ENCODE measurements around the gene CRK. TPM values are rescaled to one million over a fixed set of nuclear protein-coding genes. Genes with fewer than 3 reads are reported as not detected.
"Not testable (repeated sequence)": the region's sequence is repeated elsewhere in the genome, so short reads cannot be mapped to it uniquely, and the experiment has no call there.

Gene CRK
- total RNA-seq, 1 experiment from 2014 or later: 99.7 TPM

DNA sequence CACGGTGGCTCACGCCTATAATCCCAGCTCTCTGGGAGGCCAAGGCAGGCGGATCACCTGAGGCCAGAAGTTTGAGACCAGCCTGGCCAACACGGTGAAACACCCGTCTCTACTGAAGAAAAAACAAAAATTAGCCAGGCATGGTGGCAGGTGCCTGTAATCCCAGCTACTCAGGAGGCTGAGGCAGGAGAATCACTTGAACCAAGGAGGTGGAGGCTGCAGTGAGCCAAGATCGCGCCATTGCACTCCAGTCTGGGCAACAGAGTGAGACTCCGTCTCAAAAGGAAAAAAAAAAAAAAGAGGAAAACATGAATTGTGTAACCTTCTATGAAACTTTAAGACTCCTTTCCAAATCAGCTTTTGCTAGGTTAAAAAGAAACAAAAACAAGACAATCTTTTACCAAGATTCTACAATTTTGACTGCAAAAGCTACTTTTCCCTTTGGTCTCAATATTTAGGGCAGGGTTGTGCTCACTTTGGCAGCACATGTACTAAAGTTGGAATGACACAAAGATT lies 69.3 kb downstream of the CRK start:
- not testable (repeated sequence) for DNase-seq (ENCODE audit: low read depth in 1 of 2, low spot score in 2 of 2); H3K9me3 ChIP-seq (replicated peaks); H3K4me1 ChIP-seq (replicated peaks); H3K4me3 ChIP-seq; H3K27me3 ChIP-seq (replicated peaks); H3K27ac ChIP-seq
- H3K36me3 ChIP-seq: peaks cover 46% of the 10 kb centered on the region

DNA sequence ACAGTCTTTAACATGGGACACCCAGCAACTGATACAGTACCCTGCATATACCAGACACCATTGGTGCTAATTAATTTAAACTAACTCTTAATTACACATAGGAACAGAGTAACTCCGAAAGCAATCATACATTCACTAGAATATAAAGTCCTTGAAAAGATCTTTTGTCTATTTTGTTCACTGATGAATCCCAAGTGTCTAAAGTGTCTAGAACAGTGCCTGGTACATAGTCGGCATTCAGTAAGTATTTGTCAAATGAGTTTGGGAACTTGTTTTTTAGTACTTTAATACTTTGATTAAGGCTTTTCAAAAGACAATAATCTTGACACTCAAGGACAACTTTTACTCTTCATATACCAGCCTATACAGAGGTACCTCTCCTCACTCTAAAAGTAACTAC lies 69.8 kb downstream of the CRK start:
- no peak overlapping the region for H3K27ac ChIP-seq
- H3K9me3 ChIP-seq (replicated peaks): no peaks in the 10 kb centered on the region
- peaks cover 7% of the 10 kb centered on the region for H3K4me1 ChIP-seq (replicated peaks)
- no peak for DNase-seq (ENCODE audit: low read depth in 1 of 2, low spot score in 2 of 2)
- H3K27me3 ChIP-seq (replicated peaks): no peaks in the 10 kb centered on the region
- H3K36me3 ChIP-seq: peaks cover 44% of the 10 kb centered on the region
- no peak overlapping the region for H3K4me3 ChIP-seq

DNA sequence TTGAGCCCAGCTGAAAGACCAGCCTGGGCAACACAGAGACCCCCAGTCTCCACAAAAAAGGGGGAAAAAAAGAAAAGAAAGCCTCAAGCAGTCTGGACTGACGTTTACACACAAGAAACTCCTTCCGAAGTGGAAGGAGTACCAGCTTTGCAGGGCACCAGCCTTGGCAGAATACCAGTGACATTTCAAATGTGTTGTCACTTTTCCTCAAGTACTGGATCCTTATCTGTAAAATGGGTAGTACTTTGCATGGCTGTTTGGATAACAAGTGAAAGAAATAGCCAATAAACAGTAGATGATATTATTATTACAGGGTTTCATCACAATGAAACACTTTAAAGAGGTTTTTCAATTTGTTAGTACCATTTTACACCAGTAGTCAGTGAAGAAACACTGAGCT lies 70.2 kb downstream of the CRK start:
- Histone ChIP-seq H3K36me3 (peaks cover 45% of the 10 kb centered on the region), H3K27ac (no peak overlapping the region), H3K9me3 (replicated peaks) (no peaks in the 10 kb centered on the region), H3K4me3 (no peak overlapping the region), H3K4me1 (replicated peaks) (peaks cover 8% of the 10 kb centered on the region), H3K27me3 (replicated peaks) (no peaks in the 10 kb centered on the region)
- no peak for DNase-seq (ENCODE audit: low read depth in 1 of 2, low spot score in 2 of 2)

DNA sequence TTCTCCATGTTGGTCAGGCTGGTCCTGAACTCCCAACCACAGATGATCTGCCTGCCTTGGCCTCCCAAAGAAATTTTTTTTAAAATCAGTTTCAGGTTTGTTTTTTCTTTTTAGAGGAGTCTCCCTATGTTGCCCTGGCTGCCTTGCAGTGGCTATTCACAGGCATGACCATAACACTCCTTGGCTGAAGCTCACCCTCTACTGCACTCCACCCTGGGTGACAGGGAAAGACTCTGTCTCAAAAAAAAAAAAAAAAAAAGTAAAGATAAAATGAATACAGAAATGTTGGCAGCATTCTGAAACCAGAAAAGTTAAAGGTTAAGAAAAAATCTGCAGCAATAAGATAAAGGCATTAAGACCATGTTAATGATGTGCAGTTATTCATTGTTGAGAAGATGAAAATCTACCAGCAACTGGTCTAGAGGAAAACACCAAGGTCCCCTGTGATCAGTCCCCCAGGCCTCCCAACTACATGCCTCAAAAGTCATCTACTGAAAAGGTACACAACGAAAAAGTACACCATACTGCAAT lies 71.1 kb downstream of the CRK start:
- Histone ChIP-seq H3K9me3 (replicated peaks) (no peaks in the 10 kb centered on the region), H3K36me3 (peaks cover 45% of the 10 kb centered on the region), H3K27me3 (replicated peaks) (no peaks in the 10 kb centered on the region), H3K4me3 (no peak overlapping the region), H3K27ac (no peak overlapping the region), H3K4me1 (replicated peaks) (peaks cover 11% of the 10 kb centered on the region)
- no peak for DNase-seq (ENCODE audit: low read depth in 1 of 2, low spot score in 2 of 2)

DNA sequence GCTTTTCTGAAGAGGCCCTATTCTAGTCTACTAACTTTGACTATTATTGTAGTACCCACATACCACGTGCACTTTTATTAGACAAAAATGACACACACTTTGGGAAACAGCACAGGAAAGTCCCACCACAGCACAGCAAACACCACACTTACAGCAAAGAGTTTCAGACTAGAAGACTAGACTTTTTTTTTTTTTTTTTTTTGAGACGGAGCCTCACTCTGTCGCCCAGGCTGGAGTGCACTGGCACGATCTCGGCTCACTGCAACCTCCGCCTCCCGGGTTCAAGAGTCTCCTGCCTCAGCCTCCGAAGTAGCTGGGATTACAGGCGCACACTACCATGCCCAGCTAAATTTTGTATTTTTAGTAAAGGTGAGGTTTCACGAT lies 76.1 kb downstream of the CRK start:
- Histone ChIP-seq H3K27ac (no peak overlapping the region), H3K4me1 (replicated peaks) (peaks cover 17% of the 10 kb centered on the region), H3K4me3 (no peak overlapping the region), H3K27me3 (replicated peaks) (no peaks in the 10 kb centered on the region), H3K36me3 (peaks cover 66% of the 10 kb centered on the region), H3K9me3 (replicated peaks) (no peaks in the 10 kb centered on the region)
- DNase-seq (ENCODE audit: low read depth in 1 of 2, low spot score in 2 of 2): no peak

DNA sequence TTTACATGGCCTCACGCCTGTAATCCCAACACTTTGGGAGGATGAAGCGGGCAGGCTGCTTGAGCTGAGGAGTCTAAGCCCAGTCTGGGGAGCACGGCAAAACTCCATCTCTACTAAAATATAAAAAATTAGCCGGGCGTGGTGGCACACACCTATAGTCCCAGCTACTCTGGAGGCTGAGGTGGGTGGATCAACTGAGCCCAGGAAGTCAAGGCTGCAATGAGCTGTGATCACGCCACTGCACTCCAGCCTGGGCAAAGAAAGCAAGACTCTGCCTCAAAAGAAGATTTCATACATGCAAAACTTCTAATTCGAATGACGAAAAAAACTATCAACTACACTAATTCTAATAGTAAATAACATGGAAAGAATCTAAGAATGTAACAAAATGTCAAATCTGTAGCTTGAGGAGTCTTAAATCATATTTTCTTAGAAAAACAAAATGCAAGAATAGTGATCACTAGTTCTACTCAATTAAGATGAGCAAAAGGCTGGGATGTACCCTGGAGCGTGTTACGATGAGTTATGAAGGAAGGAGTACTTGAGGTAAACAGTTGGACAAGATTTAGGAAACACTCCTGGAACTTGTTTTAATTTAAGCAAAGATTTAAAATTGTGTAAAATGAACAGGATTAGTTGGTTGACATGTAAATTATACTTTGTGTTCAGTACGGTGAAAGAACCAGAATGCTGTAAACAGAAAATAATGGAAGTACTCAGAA lies 76.7 kb downstream of the CRK start:
- no peak overlapping the region for H3K4me3 ChIP-seq
- H3K36me3 ChIP-seq: peaks cover 66% of the 10 kb centered on the region
- no peaks in the 10 kb centered on the region for H3K9me3 ChIP-seq (replicated peaks)
- peaks cover 17% of the 10 kb centered on the region for H3K4me1 ChIP-seq (replicated peaks)
- no peak for DNase-seq (ENCODE audit: low read depth in 1 of 2, low spot score in 2 of 2)
- no peak overlapping the region for H3K27ac ChIP-seq
- H3K27me3 ChIP-seq (replicated peaks): no peaks in the 10 kb centered on the region

DNA sequence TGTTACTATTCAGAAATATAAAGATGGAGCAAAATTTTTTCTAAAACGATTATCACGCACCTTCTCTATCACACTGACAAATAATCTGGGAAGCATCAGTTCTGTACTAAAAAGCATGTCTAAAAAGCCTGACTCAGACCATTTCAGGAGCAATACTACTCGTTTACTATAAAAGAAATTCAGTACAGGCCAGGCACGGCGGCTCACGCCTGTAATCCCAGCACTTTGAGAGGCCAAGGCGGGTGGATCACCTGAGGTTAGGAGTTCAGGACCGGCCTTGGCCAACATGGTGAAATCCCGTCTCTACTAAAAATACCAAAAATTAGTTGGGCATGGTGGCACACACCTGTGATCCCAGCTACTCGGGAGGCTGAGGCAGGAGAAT lies 77.6 kb downstream of the CRK start:
- H3K4me3 ChIP-seq; H3K27ac ChIP-seq; H3K9me3 ChIP-seq (replicated peaks); H3K27me3 ChIP-seq (replicated peaks); DNase-seq (ENCODE audit: low read depth in 1 of 2, low spot score in 2 of 2): not testable (repeated sequence)
- H3K4me1 ChIP-seq (replicated peaks): peaks cover 17% of the 10 kb centered on the region
- peaks cover 63% of the 10 kb centered on the region for H3K36me3 ChIP-seq

DNA sequence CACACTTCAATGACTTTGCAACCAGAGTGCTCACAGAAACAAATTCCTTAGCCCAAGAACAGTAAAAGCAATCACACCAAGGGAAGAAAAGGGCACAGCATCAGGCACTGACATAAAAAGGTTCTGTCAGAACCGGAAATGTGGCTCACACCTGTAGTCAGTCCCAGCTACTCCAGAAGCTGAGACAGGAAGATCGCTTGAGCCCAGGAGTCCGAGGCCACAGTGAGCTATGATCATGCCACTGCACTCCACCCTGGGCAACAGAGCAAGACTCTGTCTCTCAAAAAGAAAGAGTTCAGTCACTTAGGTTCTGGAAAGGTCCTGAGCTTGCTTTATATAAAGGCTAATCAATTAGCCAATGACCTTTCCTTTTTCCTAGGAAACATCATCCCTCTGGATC lies 78.7 kb downstream of the CRK start:
- peaks cover 17% of the 10 kb centered on the region for H3K4me1 ChIP-seq (replicated peaks)

DNA sequence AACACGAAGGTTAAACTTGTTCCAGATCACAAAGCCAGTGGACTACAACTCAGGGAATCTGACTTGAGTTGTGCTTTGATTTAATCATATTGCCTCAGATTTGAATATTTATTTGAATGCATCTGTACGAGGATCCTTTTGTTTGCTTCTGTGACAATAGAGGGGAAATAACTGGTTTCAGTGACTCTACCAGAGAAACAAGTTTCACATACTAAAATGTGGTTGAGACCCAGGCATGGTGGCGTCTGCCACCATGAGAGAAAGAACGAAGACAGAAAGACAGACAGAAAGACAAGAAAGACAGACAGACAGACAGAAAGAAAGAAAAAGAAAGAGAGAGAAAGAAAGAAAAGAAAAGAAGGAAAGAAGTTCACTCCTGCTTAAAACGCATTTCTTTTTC lies 80.0 kb downstream of the CRK start:
- no peak for DNase-seq (ENCODE audit: low read depth in 1 of 2, low spot score in 2 of 2)
- peaks cover 76% of the 10 kb centered on the region for H3K36me3 ChIP-seq
- no peaks in the 10 kb centered on the region for H3K9me3 ChIP-seq (replicated peaks)
- peaks cover 11% of the 10 kb centered on the region for H3K4me1 ChIP-seq (replicated peaks)
- no peak overlapping the region for H3K4me3 ChIP-seq
- no peaks in the 10 kb centered on the region for H3K27me3 ChIP-seq (replicated peaks)
- no peak overlapping the region for H3K27ac ChIP-seq

More for the DNA sequence above, 78.7 kb downstream of the CRK start:
- H3K9me3 ChIP-seq (replicated peaks): no peaks in the 10 kb centered on the region
- no peak overlapping the region for H3K4me3 ChIP-seq
- no peaks in the 10 kb centered on the region for H3K27me3 ChIP-seq (replicated peaks)
- no peak overlapping the region for H3K27ac ChIP-seq
- peaks cover 68% of the 10 kb centered on the region for H3K36me3 ChIP-seq
- DNase-seq (ENCODE audit: low read depth in 1 of 2, low spot score in 2 of 2): no peak

DNA sequence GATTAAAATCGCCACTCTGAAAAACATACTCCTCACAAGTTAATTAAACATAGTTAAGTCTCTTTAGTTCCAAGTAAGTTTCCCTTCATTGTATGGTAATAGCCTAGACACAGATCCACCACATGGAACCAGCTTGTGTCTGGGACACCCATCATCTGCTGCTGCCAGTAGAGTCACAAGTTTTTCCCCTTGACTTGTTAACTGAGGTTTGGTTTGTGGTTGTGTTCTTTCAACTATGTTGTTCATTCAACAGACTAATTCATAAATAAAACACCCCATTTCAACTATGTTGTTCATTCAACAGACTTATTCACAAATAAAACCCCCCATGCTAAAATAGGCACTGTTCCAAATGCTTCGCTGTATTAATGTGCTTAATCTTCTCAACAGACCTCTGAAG lies 80.4 kb downstream of the CRK start:
- H3K9me3 ChIP-seq (replicated peaks): no peaks in the 10 kb centered on the region
- H3K27me3 ChIP-seq (replicated peaks): no peaks in the 10 kb centered on the region
- peaks cover 6% of the 10 kb centered on the region for H3K4me1 ChIP-seq (replicated peaks)
- H3K36me3 ChIP-seq: peaks cover 76% of the 10 kb centered on the region
- no peak overlapping the region for H3K27ac ChIP-seq
- H3K4me3 ChIP-seq: no peak overlapping the region
- no peak for DNase-seq (ENCODE audit: low read depth in 1 of 2, low spot score in 2 of 2)

DNA sequence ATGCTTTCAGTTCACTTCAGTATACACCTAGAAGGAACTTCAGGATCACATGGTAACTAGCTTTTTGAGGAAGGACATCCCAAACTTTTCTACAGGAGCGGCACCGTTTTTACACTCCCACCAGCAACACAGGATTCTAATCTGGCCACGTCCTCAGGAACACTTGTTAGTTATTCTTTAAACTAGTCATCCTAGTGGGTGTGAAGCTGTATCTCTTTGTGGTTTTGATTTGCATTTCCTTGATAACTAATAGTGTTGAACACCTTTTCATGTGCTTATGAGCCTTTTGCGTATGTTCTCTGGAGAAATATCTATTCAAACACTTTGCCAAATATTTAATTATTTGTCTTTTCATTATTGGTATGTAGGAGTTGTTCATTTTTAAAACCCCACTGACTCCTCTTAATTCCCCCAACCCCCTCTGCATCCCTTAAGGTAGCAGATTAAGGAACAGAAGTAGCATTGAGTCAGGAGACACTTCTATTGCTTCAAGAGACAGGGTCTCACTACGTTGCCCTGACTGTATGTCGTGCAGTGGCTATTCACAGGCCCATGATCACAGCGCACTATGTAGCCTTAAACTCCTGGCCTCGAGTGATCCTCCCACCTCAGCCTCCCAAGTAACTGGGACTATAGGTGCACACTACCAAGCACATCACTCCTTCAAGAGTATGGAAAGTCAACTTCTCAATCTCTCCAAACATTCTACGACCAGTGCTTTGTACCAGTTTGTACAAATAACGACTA lies 81.4 kb downstream of the CRK start:
- no peak overlapping the region for H3K27ac ChIP-seq
- peaks cover 6% of the 10 kb centered on the region; the same call in 1 of the 2 replicates for H3K4me1 ChIP-seq (replicated peaks)
- H3K9me3 ChIP-seq (replicated peaks): no peaks in the 10 kb centered on the region
- no peaks in the 10 kb centered on the region for H3K27me3 ChIP-seq (replicated peaks)
- H3K4me3 ChIP-seq: no peak overlapping the region
- H3K36me3 ChIP-seq: peaks cover 75% of the 10 kb centered on the region
- no peak for DNase-seq (ENCODE audit: low read depth in 1 of 2, low spot score in 2 of 2)

DNA sequence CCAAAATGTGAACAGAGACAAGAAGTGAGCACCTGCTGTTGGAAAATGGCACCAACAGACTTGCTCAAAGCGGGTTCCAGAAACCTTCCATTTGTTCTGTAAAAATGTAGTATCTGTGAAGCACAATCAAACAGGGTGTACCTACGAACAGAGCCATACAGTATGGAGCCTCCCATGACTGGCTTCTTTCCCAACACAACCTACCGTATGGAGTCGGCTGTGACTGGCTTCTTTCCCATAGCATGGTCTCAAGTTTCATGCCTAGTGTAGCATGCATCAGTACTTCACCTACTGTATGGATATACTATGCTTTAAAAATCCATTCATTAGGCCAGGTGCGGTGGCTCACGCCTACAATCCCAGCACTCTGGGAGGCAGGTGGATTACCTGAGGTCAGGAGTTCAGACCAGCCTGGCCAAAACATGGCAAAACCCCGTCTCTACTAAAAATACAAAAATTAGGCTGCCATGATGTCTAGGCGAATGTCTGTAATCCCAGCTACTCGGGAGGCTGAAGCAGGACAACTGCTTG lies 82.3 kb downstream of the CRK start:
- DNase-seq (ENCODE audit: low read depth in 1 of 2, low spot score in 2 of 2): no peak
- Histone ChIP-seq H3K27ac (no peak overlapping the region), H3K9me3 (replicated peaks) (no peaks in the 10 kb centered on the region), H3K4me1 (replicated peaks) (peaks cover 6% of the 10 kb centered on the region; the same call in 1 of the 2 replicates), H3K27me3 (replicated peaks) (no peaks in the 10 kb centered on the region), H3K4me3 (no peak overlapping the region), H3K36me3 (peaks cover 73% of the 10 kb centered on the region)

DNA sequence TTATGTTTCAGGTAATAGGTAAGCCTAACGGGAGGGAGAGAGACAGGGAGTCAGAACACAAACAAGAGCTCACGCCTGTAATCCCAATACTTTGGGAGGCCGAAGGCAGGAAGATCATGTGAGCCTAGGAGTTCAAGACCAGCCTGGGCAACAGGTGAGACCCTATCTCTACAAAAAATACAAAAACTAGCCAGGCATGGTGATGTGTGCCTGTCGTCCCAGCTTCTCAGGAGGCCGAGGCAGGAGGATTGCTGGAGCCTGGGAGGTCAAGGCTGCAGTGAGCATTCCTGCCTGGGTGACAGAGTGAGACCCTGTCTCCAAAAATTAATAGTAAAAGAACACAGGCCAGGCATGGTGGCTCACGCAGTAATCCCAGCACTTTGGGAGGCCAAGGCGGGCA lies 83.4 kb downstream of the CRK start:
- H3K4me1 ChIP-seq (replicated peaks): peaks cover 12% of the 10 kb centered on the region
- peaks cover 75% of the 10 kb centered on the region for H3K36me3 ChIP-seq
- DNase-seq (ENCODE audit: low read depth in 1 of 2, low spot score in 2 of 2): no peak

More for the DNA sequence above, 83.4 kb downstream of the CRK start:
- Histone ChIP-seq H3K27ac (no peak overlapping the region), H3K4me3 (no peak overlapping the region), H3K9me3 (replicated peaks) (no peaks in the 10 kb centered on the region), H3K27me3 (replicated peaks) (no peaks in the 10 kb centered on the region)

Data from SJSA1 (cell line).